ENCODE results near the gene TMEM214. TPM values are rescaled to one million over a fixed set of nuclear protein-coding genes. Genes with fewer than 3 reads are reported as not detected.

TMEM214 gene
- total RNA-seq, 2 donors from 2014 or later: 68.2 to 84.4 TPM

GRCh38 chr2:27086724-27087593 is 54.2 kb downstream of the TMEM214 start, which contains the start of gene KHK:
Gene KHK (plus strand): TSS chr2:27086772. CDS start chr2:27087260, 488 bp downstream.
- Histone ChIP-seq H3K4me3 (peak within 1 kb of the TSS; percentile 83), H3K27me3 (replicated peaks; ENCODE audit: insufficient read depth) (no peaks in the 10 kb centered on the region), H3K9me3 (no peaks in the 10 kb centered on the region), H3K36me3 (peaks cover 12% of the 10 kb centered on the region), H3K27ac (peak within 1 kb of the TSS; percentile 80 to 87), H3K4me1 (ENCODE audit: control insufficient read depth in 1 of 2, low read depth in 2 of 2) (peaks cover 15 to 50% of the 10 kb centered on the region in 2 donors)
- DNase-seq (ENCODE audit: low spot score) (no peak), ATAC-seq (ENCODE audit: insufficient number of reproducible peaks, low FRiP score, low read depth) (no peak)
- no peak for TF ChIP-seq CTCF (IDR thresholded peaks at IDR 0.05)

- Histone ChIP-seq H3K27ac (no peak overlapping the region), H3K4me3 (no peak overlapping the region), H3K36me3 (peaks cover 3% of the 10 kb centered on the region), H3K9me3 (no peaks in the 10 kb centered on the region), H3K4me1 (ENCODE audit: control insufficient read depth in 1 of 2, low read depth in 2 of 2) (peaks cover 11 to 40% of the 10 kb centered on the region in 2 donors), H3K27me3 (replicated peaks; ENCODE audit: insufficient read depth) (no peaks in the 10 kb centered on the region)
- no peak for TF ChIP-seq CTCF (IDR thresholded peaks at IDR 0.05)
- ATAC-seq (ENCODE audit: insufficient number of reproducible peaks, low FRiP score, low read depth) (no peak), DNase-seq (ENCODE audit: low spot score) (no peak)
These were observed 55.2 kb downstream of the TMEM214 start for GRCh38 chr2:27087823-27088410.

GRCh38 chr2:27088634-27089033 is 55.9 kb downstream of the TMEM214 start:
- H3K27me3 ChIP-seq (replicated peaks; ENCODE audit: insufficient read depth): no peaks in the 10 kb centered on the region
- H3K4me3 ChIP-seq: no peak overlapping the region
- no peaks in the 10 kb centered on the region for H3K9me3 ChIP-seq
- H3K4me1 ChIP-seq (ENCODE audit: control insufficient read depth in 1 of 2, low read depth in 2 of 2): peaks cover 11 to 33% of the 10 kb centered on the region in 2 donors
- no peak for ATAC-seq (ENCODE audit: insufficient number of reproducible peaks, low FRiP score, low read depth)
- H3K36me3 ChIP-seq: no peaks in the 10 kb centered on the region
- DNase-seq (ENCODE audit: low spot score): no peak
- no peak overlapping the region for H3K27ac ChIP-seq
- TF ChIP-seq CTCF (IDR thresholded peaks at IDR 0.05): no peak

- no peak for ATAC-seq (ENCODE audit: insufficient number of reproducible peaks, low FRiP score, low read depth)
- peaks cover 11 to 28% of the 10 kb centered on the region in 2 donors for H3K4me1 ChIP-seq (ENCODE audit: control insufficient read depth in 1 of 2, low read depth in 2 of 2)
- no peaks in the 10 kb centered on the region for H3K27me3 ChIP-seq (replicated peaks; ENCODE audit: insufficient read depth)
- TF ChIP-seq CTCF (IDR thresholded peaks at IDR 0.05): no peak
- no peaks in the 10 kb centered on the region for H3K9me3 ChIP-seq
- H3K27ac ChIP-seq: no peak overlapping the region
- H3K4me3 ChIP-seq: no peak overlapping the region
- no peaks in the 10 kb centered on the region for H3K36me3 ChIP-seq
- no peak for DNase-seq (ENCODE audit: low spot score)
These were observed 56.6 kb downstream of the TMEM214 start for GRCh38 chr2:27089111-27089954.

Other genes starting within 250 kb of the TMEM214 start
- gene CENPA, start 246.9 kb upstream of the TMEM214 start, total RNA-seq: not detected
- not detected for gene DPYSL5, start 184.8 kb upstream of the TMEM214 start, total RNA-seq
- gene MAPRE3, start 62.3 kb upstream of the TMEM214 start, total RNA-seq: 10 to 100 TPM in 1 of 2 donors, 1 to 10 TPM in 1; 9.1 to 29.9 TPM
- 10 to 100 TPM in 1 of 2 donors, 1 to 10 TPM in 1; 7.8 to 10.8 TPM for gene AGBL5, start 18.7 kb downstream of the TMEM214 start, total RNA-seq
- 100 to 1,000 TPM; 147 to 272 TPM for gene OST4, start 38.7 kb downstream of the TMEM214 start, total RNA-seq
- 100 to 1,000 TPM; 231 to 309 TPM for gene EMILIN1, start 45.6 kb downstream of the TMEM214 start, total RNA-seq
- 1 to 10 TPM; 1.5 to 2.6 TPM for gene KHK, start 53.8 kb downstream of the TMEM214 start, total RNA-seq
- gene CGREF1, start 86.2 kb downstream of the TMEM214 start, total RNA-seq: 10 to 100 TPM; 18.8 to 19.8 TPM
- gene ABHD1, start 90.8 kb downstream of the TMEM214 start, total RNA-seq: under 1 TPM in 1 of 2 donors, not detected in 1; 0.27 TPM
- gene PREB, start 101.7 kb downstream of the TMEM214 start, total RNA-seq: 10 to 100 TPM; 64.3 to 92.3 TPM
- gene PRR30, start 106.4 kb downstream of the TMEM214 start, total RNA-seq: not detected
- not detected for gene TCF23, start 116.0 kb downstream of the TMEM214 start, total RNA-seq
- 100 to 1,000 TPM in 1 of 2 donors, 10 to 100 TPM in 1; 90.0 to 174 TPM for gene ATRAID, start 179.1 kb downstream of the TMEM214 start, total RNA-seq
- gene SLC5A6, start 179.3 kb downstream of the TMEM214 start, total RNA-seq: 10 to 100 TPM; 26.0 to 51.2 TPM
- 10 to 100 TPM; 16.2 to 25.0 TPM for gene CAD, start 184.4 kb downstream of the TMEM214 start, total RNA-seq
- 1 to 10 TPM; 4.4 to 8.5 TPM for gene SLC30A3, start 230.1 kb downstream of the TMEM214 start, total RNA-seq
- gene DNAJC5G, start 242.5 kb downstream of the TMEM214 start, total RNA-seq: under 1 TPM in 1 of 2 donors, not detected in 1; 0.68 TPM
- 1 to 10 TPM in 1 of 2 donors, under 1 TPM in 1; 0.41 to 2.5 TPM for gene TRIM54, start 249.5 kb downstream of the TMEM214 start, total RNA-seq

Measured in thoracic aorta (tissue), 2 donors.